GM10266 (cell line): Measurements from ENCODE around the gene ZC3H13.

Experiments
- DNase-seq: peaks from one replicate; pipeline ENCODE4 v3.0.0; 2012; ENCODE audit errors: extremely low spot score
- TF ChIP-seq, protein P1 (sequence below): IDR thresholded peaks from 2 replicates; pipeline ENCODE4 v1.5.1; 2012; ENCODE audit warnings: mild to moderate bottlenecking, low read depth; ENCODE audit not compliant: control insufficient read depth, insufficient read depth; ENCODE audit errors: missing control alignments

The ZC3H13 gene

GRCh38 chr13:46010148-46010547 is 42.4 kb downstream of the ZC3H13 start:
- no peak for DNase-seq
- TF ChIP-seq, protein P1, sequence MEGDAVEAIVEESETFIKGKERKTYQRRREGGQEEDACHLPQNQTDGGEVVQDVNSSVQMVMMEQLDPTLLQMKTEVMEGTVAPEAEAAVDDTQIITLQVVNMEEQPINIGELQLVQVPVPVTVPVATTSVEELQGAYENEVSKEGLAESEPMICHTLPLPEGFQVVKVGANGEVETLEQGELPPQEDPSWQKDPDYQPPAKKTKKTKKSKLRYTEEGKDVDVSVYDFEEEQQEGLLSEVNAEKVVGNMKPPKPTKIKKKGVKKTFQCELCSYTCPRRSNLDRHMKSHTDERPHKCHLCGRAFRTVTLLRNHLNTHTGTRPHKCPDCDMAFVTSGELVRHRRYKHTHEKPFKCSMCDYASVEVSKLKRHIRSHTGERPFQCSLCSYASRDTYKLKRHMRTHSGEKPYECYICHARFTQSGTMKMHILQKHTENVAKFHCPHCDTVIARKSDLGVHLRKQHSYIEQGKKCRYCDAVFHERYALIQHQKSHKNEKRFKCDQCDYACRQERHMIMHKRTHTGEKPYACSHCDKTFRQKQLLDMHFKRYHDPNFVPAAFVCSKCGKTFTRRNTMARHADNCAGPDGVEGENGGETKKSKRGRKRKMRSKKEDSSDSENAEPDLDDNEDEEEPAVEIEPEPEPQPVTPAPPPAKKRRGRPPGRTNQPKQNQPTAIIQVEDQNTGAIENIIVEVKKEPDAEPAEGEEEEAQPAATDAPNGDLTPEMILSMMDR, result peak; percentile 6

- no peak for DNase-seq
These were observed 43.9 kb downstream of the ZC3H13 start for GRCh38 chr13:46008631-46009030.

GRCh38 chr13:46006688-46007452 is 45.7 kb downstream of the ZC3H13 start:
- TF ChIP-seq, protein P1, result no peak
- DNase-seq, result no peak

More at GRCh38 chr13:46008631-46009030, 43.9 kb downstream of the ZC3H13 start:
- TF ChIP-seq, protein P1, result no peak

GRCh38 chr13:46004491-46004890 is 48.1 kb downstream of the ZC3H13 start:
- DNase-seq, result no peak
- TF ChIP-seq, protein P1, result no peak

GRCh38 chr13:45996631-45997030 is 55.9 kb downstream of the ZC3H13 start:
- TF ChIP-seq, protein P1, result no peak
- no peak for DNase-seq

GRCh38 chr13:45995245-45995644 is 57.3 kb downstream of the ZC3H13 start:
- DNase-seq, result no peak
- TF ChIP-seq, protein P1, result no peak

DNA sequence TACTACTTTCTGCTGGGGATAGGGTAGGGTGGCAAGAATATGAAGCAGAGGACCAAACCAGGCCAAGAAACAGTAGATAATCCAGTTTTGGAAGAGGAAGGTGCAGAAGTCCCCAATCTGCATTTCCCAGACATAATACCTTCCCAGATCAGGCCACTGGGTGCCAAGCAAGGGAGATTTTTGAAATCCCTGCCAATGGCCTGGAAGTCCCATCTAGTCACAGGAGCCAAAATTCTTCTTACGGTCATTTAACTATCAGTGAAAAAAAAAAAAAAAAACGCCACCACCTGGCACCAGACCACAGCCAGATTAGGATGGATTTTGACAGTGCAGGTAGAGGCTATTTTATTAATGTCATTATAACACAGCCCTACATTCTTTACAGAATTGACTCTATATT is 57.8 kb downstream of the ZC3H13 start:
- TF ChIP-seq, protein P1, result no peak

More for the DNA sequence above, 57.8 kb downstream of the ZC3H13 start:
- DNase-seq, result no peak
